IMR-90 (cell line): ENCODE data around the gene THRA. TPM values are rescaled to one million over a fixed set of nuclear protein-coding genes. Genes with fewer than 3 reads are reported as not detected.

Experiments
- ATAC-seq: fragments of 200-7000 bp; cut with Tn5 transposase; 2 replicates; pipeline ENCODE4 v1.9.1; 2020; ENCODE audit warnings: low read depth, mild to moderate bottlenecking, moderate library complexity
- BruUV-seq: library from RNA; stranded (reverse); fragments of 400-500 nt; replicated peaks from 2 replicates; lab custom pipeline; 2021; lab: Mats Ljungman, UMichigan
- CTCF ChIA-PET: fragments of 300-600 bp; formaldehyde crosslinking; extraction: SDS; loops from one replicate; lab custom pipeline; 2021; ENCODE audit warnings: antibody characterized with exemption; lab: Yijun Ruan, JAX
- POLR2A ChIA-PET: fragments of 300-600 bp; sonication (Branson Sonifier 250); formaldehyde crosslinking; loops from one replicate; lab custom pipeline; 2022; ENCODE audit warnings: antibody characterized with exemption; ENCODE audit not compliant: unreplicated experiment; lab: Charles Lee
- DNase-seq: peaks from one replicate; pipeline ENCODE4 v3.0.0; 2013
- H2AFZ ChIP-seq: replicated peaks from 2 replicates; pipeline ENCODE3; 2013; ENCODE audit warnings: low read length, mild to moderate bottlenecking; ENCODE audit not compliant: poor library complexity
- H2AK5ac ChIP-seq: 2 replicates; pipeline ENCODE4 v1.6.1; 2013; ENCODE audit warnings: low read depth, low read length, inconsistent platforms
- H2AK9ac ChIP-seq: replicated peaks from 2 replicates; pipeline ENCODE3; 2013; ENCODE audit warnings: mild to moderate bottlenecking, low read depth, low read length, moderate library complexity; ENCODE audit not compliant: poor library complexity
- H2BK120ac ChIP-seq: 2 replicates; pipeline ENCODE4 v1.6.1; 2013; ENCODE audit warnings: low read depth, low read length, inconsistent platforms
- H2BK15ac ChIP-seq: 3 replicates; pipeline ENCODE4 v1.6.1; 2013; ENCODE audit warnings: low read depth, low read length, inconsistent platforms
- H2BK20ac ChIP-seq: 2 replicates; pipeline ENCODE4 v1.6.1; 2013; ENCODE audit warnings: low read depth, mild to moderate bottlenecking, inconsistent platforms, low read length, moderate library complexity
- H2BK5ac ChIP-seq: 2 replicates; pipeline ENCODE4 v1.6.1; 2013; ENCODE audit warnings: mild to moderate bottlenecking, low read depth, low read length, inconsistent platforms; ENCODE audit not compliant: poor library complexity, severe bottlenecking
- H3K14ac ChIP-seq: replicated peaks from 2 replicates; pipeline ENCODE4 v1.6.1; 2013; ENCODE audit warnings: low read depth, low read length, inconsistent platforms
- H3K18ac ChIP-seq: 2 replicates; pipeline ENCODE4 v1.6.1; 2013; ENCODE audit warnings: low read depth, low read length, control low read depth
- H3K23ac ChIP-seq: 2 replicates; pipeline ENCODE4 v1.6.1; 2013; ENCODE audit warnings: low read depth, low read length, inconsistent platforms
- H3K27ac ChIP-seq: 2 replicates; pipeline ENCODE4 v1.5.1; 2013; ENCODE audit warnings: mild to moderate bottlenecking, control low read depth, low read length; ENCODE audit not compliant: insufficient read depth
- H3K27me3 ChIP-seq: 2 replicates; pipeline ENCODE4 v1.6.1; 2013; ENCODE audit warnings: low read length; ENCODE audit not compliant: control insufficient read depth, insufficient read depth
- H3K36me3 ChIP-seq: 2 replicates; pipeline ENCODE4 v1.6.1; 2013; ENCODE audit warnings: low read length, mixed read lengths; ENCODE audit not compliant: control insufficient read depth, insufficient read depth
- H3K4ac ChIP-seq: 2 replicates; pipeline ENCODE4 v1.6.1; 2013; ENCODE audit warnings: low read depth, low read length, inconsistent platforms
- H3K4me1 ChIP-seq: 2 replicates; pipeline ENCODE4 v1.6.1; 2013; ENCODE audit warnings: low read length, mixed read lengths; ENCODE audit not compliant: control insufficient read depth, insufficient read depth
- H3K4me2 ChIP-seq: 2 replicates; pipeline ENCODE4 v1.6.1; 2013; ENCODE audit warnings: low read depth, mild to moderate bottlenecking, control low read depth, low read length, moderate library complexity
- H3K4me3 ChIP-seq: 2 replicates; pipeline ENCODE4 v1.5.1; 2013; ENCODE audit warnings: low read depth, mild to moderate bottlenecking, control low read depth, low read length, moderate library complexity; ENCODE audit not compliant: insufficient read depth
- H3K56ac ChIP-seq: 2 replicates; pipeline ENCODE4 v1.6.1; 2013; ENCODE audit warnings: low read length, inconsistent platforms; ENCODE audit not compliant: insufficient read depth; ENCODE audit errors: extremely low read depth
- H3K79me1 ChIP-seq, 2 experiments: 2 replicates each; pipeline ENCODE4 v1.6.1; 2013; ENCODE audit warnings: low read length in 2 of 2, inconsistent platforms in 1 of 2, low read depth in 1 of 2
- H3K9ac ChIP-seq: 2 replicates; pipeline ENCODE4 v1.6.1; 2013; ENCODE audit warnings: low read depth, low read length, control low read depth
- H3K9me1 ChIP-seq: 2 replicates; pipeline ENCODE4 v1.6.1; 2013; ENCODE audit warnings: low read length, inconsistent platforms; ENCODE audit not compliant: insufficient read depth
- H3K9me3 ChIP-seq: 2 replicates; pipeline ENCODE4 v1.6.1; 2013; ENCODE audit warnings: low read length; ENCODE audit not compliant: control insufficient read depth, insufficient read depth
- H4K20me1 ChIP-seq: 2 replicates; pipeline ENCODE4 v1.6.1; 2013; ENCODE audit warnings: low read length, inconsistent platforms; ENCODE audit not compliant: insufficient read depth
- H4K5ac ChIP-seq: 2 replicates; pipeline ENCODE4 v1.6.1; 2013; ENCODE audit warnings: mild to moderate bottlenecking, low read depth, low read length, control low read depth
- H4K8ac ChIP-seq, 2 experiments: 2 replicates each; pipeline ENCODE4 v1.6.1; 2013; ENCODE audit warnings: low read depth in 2 of 2, low read length in 2 of 2, control low read depth in 1 of 2, inconsistent platforms in 1 of 2
- H4K91ac ChIP-seq: 2 replicates; pipeline ENCODE4 v1.6.1; 2013; ENCODE audit warnings: low read depth, low read length, inconsistent platforms; ENCODE audit not compliant: insufficient read depth
- BHLHE40 ChIP-seq: fragments of 150-350 bp; IDR thresholded peaks from 2 replicates; pipeline ENCODE4 v1.6.1; 2016; ENCODE audit warnings: mild to moderate bottlenecking, low read depth, low read length
- CHD1 ChIP-seq: IDR thresholded peaks from 2 replicates; pipeline ENCODE4 v1.6.1; 2012; ENCODE audit warnings: low read depth, low read length, improper control_type of control experiment
- CTCF ChIP-seq: conservative IDR thresholded peaks from 2 replicates; pipeline ENCODE4 v1.5.1; 2012; ENCODE audit warnings: mild to moderate bottlenecking, low read depth, low read length, improper control_type of control experiment
- MAFK ChIP-seq: IDR thresholded peaks from 2 replicates; pipeline ENCODE4 v1.6.1; 2012; ENCODE audit warnings: low read depth, low read length, improper control_type of control experiment
- MAZ ChIP-seq: IDR thresholded peaks from 2 replicates; pipeline ENCODE4 v1.6.1; 2012; ENCODE audit warnings: low read depth, mild to moderate bottlenecking, low read length, improper control_type of control experiment, moderate library complexity, borderline replicate concordance
- MXI1 ChIP-seq: IDR thresholded peaks from 2 replicates; pipeline ENCODE4 v1.6.1; 2012; ENCODE audit warnings: low read depth, mild to moderate bottlenecking, low read length, moderate library complexity, borderline replicate concordance
- NFE2L2 ChIP-seq: fragments of 150-350 bp; IDR thresholded peaks from 2 replicates; pipeline ENCODE4 v1.6.1; 2016; ENCODE audit warnings: low read depth, mild to moderate bottlenecking, low read length
- POLR2A ChIP-seq: IDR thresholded peaks from 2 replicates; pipeline ENCODE4 v1.6.1; 2012; ENCODE audit warnings: mild to moderate bottlenecking, low read depth, low read length
- RAD21 ChIP-seq: IDR thresholded peaks from 2 replicates; pipeline ENCODE4 v1.6.1; 2012; ENCODE audit warnings: low read length, improper control_type of control experiment
- RCOR1 ChIP-seq: IDR thresholded peaks from 2 replicates; pipeline ENCODE4 v1.6.1; 2012; ENCODE audit warnings: mild to moderate bottlenecking, low read length, improper control_type of control experiment; ENCODE audit not compliant: insufficient replicate concordance
- SMC3 ChIP-seq: fragments of 150-350 bp; IDR thresholded peaks from 2 replicates; pipeline ENCODE4 v1.6.1; 2016; ENCODE audit warnings: low read depth, mild to moderate bottlenecking, antibody characterized with exemption, low read length, moderate library complexity
- WGBS, 2 experiments: methylation state at CpG; one replicate each; pipeline versions ENCODE4 v1.1.5 to v1.1.7; 2013; ENCODE audit warnings: missing lambda C conversion rate in 2 of 2; ENCODE audit not compliant: insufficient read length in 1 of 2; ENCODE audit errors: extremely low coverage in 2 of 2; 5-methylcytosine and 5-hydroxymethylcytosine counted together
- dilution Hi-C: fragments of 300-500 bp; cut with HindIII; formaldehyde crosslinking; loops from one replicate; pipeline ENCODE4 v1.14.3; 2018; ENCODE audit warnings: low sequenced_read_pairs; ENCODE audit not compliant: unreplicated experiment
- in situ Hi-C: fragments of 300-500 bp; cut with MboI; formaldehyde crosslinking; loops from 3 replicates; pipeline ENCODE4 v1.14.3; 2019; ENCODE audit warnings: low sequenced_read_pairs, inconsistent platforms, mixed read lengths
- intact Hi-C: fragments of 100-400 bp; cut with micrococcal nuclease; formaldehyde crosslinking; loops from 2 replicates; pipeline ENCODE4 v1.10.0; 2022
- polyA plus RNA-seq, 3 experiments: library from polyadenylated mRNA; depleted of rRNA; stranded (reverse); fragments of >200 nt; gene quantifications; 2 replicates each; pipeline ENCODE4 v1.2.3, GENCODE V29; 2012; ENCODE audit warnings: low replicate concordance in 1 of 3
- total RNA-seq: library from RNA; depleted of rRNA; stranded (reverse); fragments of >200 nt; gene quantifications from 2 replicates; pipeline ENCODE4 v1.2.3, GENCODE V29; 2012

The THRA gene
- total and polyA plus RNA-seq, 2 of the 4 experiments (the other 2 are of a cell fraction) = 22.0 to 23.4 TPM

- H3K36me3 ChIP-seq = peaks cover 43% of the 10 kb centered on the region
- H4K8ac ChIP-seq = no peak overlapping the region
- H3K4me3 ChIP-seq = no peak overlapping the region
- H4K5ac ChIP-seq = no peak overlapping the region
- dilution Hi-C loops (no loop called here), intact Hi-C loops (no loop called here), in situ Hi-C loops (no loop called here)
- H3K4me1 ChIP-seq = peaks cover 4% of the 10 kb centered on the region
- no peaks in the 10 kb centered on the region for H3K9me3 ChIP-seq
- no peak overlapping the region for H2BK120ac ChIP-seq
- DNase-seq (no peak), ATAC-seq (no peak)
- H2BK20ac ChIP-seq = no peak overlapping the region
- TSS peak; percentile 71 for BruUV-seq
- no peak overlapping the region for H4K91ac ChIP-seq
- H2AK5ac ChIP-seq = no peak overlapping the region
- no peak overlapping the region for H3K9ac ChIP-seq
- TF ChIP-seq BHLHE40 = no peak
- no peak for TF ChIP-seq RCOR1
- TF ChIP-seq RAD21 = no peak
- no peak for TF ChIP-seq MAZ
- TF ChIP-seq MAFK = no peak
- TF ChIP-seq CHD1 = no peak
- no peak for TF ChIP-seq MXI1
- no peak for TF ChIP-seq SMC3
- TF ChIP-seq CTCF = no peak
- no peak for TF ChIP-seq NFE2L2
- TF ChIP-seq POLR2A = no peak
- WGBS, 2 experiments = 100% methylated on average over 1 of the region's 3 CpGs; no CpG with 5 or more reads in 1 of the 2 experiments
- no peak overlapping the region for H2AK9ac ChIP-seq
- no peak overlapping the region for H3K23ac ChIP-seq
- POLR2A ChIA-PET = no interaction called here
- H3K18ac ChIP-seq = no peak overlapping the region
- no peak overlapping the region for H3K27ac ChIP-seq
- H2BK15ac ChIP-seq = no peak overlapping the region
- no peak overlapping the region for H2AFZ ChIP-seq
- H3K4me2 ChIP-seq = no peak overlapping the region
- H3K9me1 ChIP-seq = peaks cover 5% of the 10 kb centered on the region; the same call in 1 of the 2 replicates
- no peak overlapping the region for H3K56ac ChIP-seq
- no peak overlapping the region for H3K14ac ChIP-seq
- no peak overlapping the region for H3K4ac ChIP-seq
- H4K20me1 ChIP-seq = peaks cover 4% of the 10 kb centered on the region; the same call in 1 of the 2 replicates
- CTCF ChIA-PET = interaction anchor here (0.7 kb wide), 1 partner anchor 23 kb away, joined by 3 read pairs; no protein-coding TSS in a partner anchor
- peaks cover 27 to 53% of the 10 kb centered on the region in 2 experiments for H3K79me1 ChIP-seq
- H3K27me3 ChIP-seq = no peaks in the 10 kb centered on the region
- H2BK5ac ChIP-seq = no peak overlapping the region
These were observed 73.1 kb downstream of the THRA start for GRCh38 chr17:40135817-40136216.
